Lower leg skin (tissue), 4 donors: ENCODE data around the gene BTG4. TPM values are rescaled to one million over a fixed set of nuclear protein-coding genes. Genes with fewer than 3 reads are reported as not detected.

ENCODE experiments used
- DNase-seq, 2 donors: peaks; one replicate each; pipeline ENCODE4 v3.0.0-alpha.2; 2019; ENCODE audit warnings: low spot score in 2 of 2
- H3K4me3 ChIP-seq: fragments of 200-600 bp; sonication (generic); 2 replicates; pipeline ENCODE4 v1.5.1; 2017; ENCODE audit warnings: mild to moderate bottlenecking, low read depth; ENCODE audit not compliant: poor library complexity, severe bottlenecking
- CTCF ChIP-seq, 3 donors: fragments of 450-650 bp; IDR thresholded peaks; one replicate each; pipeline ENCODE4 v1.5.1; 2016; ENCODE audit warnings: antibody characterized with exemption in 3 of 3, mild to moderate bottlenecking in 3 of 3, moderate library complexity in 2 of 3
- POLR2A ChIP-seq, 2 donors: fragments of 450-650 bp; IDR thresholded peaks; one replicate each; pipeline ENCODE4 v1.6.1; 2016 to 2017; ENCODE audit warnings: antibody characterized with exemption in 2 of 2, mild to moderate bottlenecking in 1 of 2, moderate library complexity in 1 of 2
- WGBS, 2 donors: methylation state at CpG; one replicate each; pipeline ENCODE4 v1.1.5; 2018; 5-methylcytosine and 5-hydroxymethylcytosine counted together
- intact Hi-C: fragments of 100-400 bp; cut with DNase I; formaldehyde crosslinking; loops from one replicate; pipeline ENCODE4 v1.15.0; 2023; ENCODE audit warnings: low total_unique reads
- total RNA-seq, 4 donors: library from RNA; depleted of rRNA; stranded (reverse); fragments of >200 nt; gene quantifications; one replicate each; pipeline ENCODE4 v1.1.0, GENCODE V29; 2016

The BTG4 gene
- total RNA-seq, 4 donors from 2014 or later, result not detected

- WGBS, 2 donors, result 88 to 92% methylated on average over 2 of the region's 2 CpGs
- intact Hi-C loops, result no loop called here
- H3K4me3 ChIP-seq, result no peak overlapping the region
- TF ChIP-seq CTCF (IDR thresholded peaks at IDR 0.05) (no peak), POLR2A (IDR thresholded peaks at IDR 0.05) (no peak)
- no peak for DNase-seq
These were observed 36.3 kb upstream of the BTG4 start for GRCh38 chr11:111548525-111548924.

- TF ChIP-seq POLR2A (IDR thresholded peaks at IDR 0.05) (no peak), CTCF (IDR thresholded peaks at IDR 0.05) (no peak)
- intact Hi-C loops, result no loop called here
- DNase-seq, result no peak
- WGBS, 2 donors, result 72 to 82% methylated on average over 10 of the region's 10 CpGs
- H3K4me3 ChIP-seq, result no peak overlapping the region
These were observed 30.6 kb upstream of the BTG4 start for GRCh38 chr11:111542606-111543275.

- intact Hi-C loops, result no loop called here
These were observed 29.3 kb upstream of the BTG4 start for GRCh38 chr11:111541254-111542061.

GRCh38 chr11:111540937-111541253, 28.7 kb upstream of the BTG4 start:
- peak overlapping the region; percentile 34 for H3K4me3 ChIP-seq
- no peak for DNase-seq
- intact Hi-C loops, result no loop called here
- TF ChIP-seq POLR2A (IDR thresholded peaks at IDR 0.05), result no peak
- TF ChIP-seq CTCF (IDR thresholded peaks at IDR 0.05), result no peak
- 1% methylated on average over 15 of the region's 22 CpGs for WGBS, 2 donors

More at GRCh38 chr11:111541254-111542061, 29.3 kb upstream of the BTG4 start:
- WGBS, 2 donors, result 11 to 25% methylated on average over 23 to 34 of the region's 41 CpGs
- TF ChIP-seq POLR2A (IDR thresholded peaks at IDR 0.05) (no peak), CTCF (IDR thresholded peaks at IDR 0.05) (no peak)
- H3K4me3 ChIP-seq, result peak overlapping the region; percentile 34
- DNase-seq, result peak in 1 of 2 donors; percentile 87

- intact Hi-C loops, result no loop called here
- 12 to 22% methylated on average over 19 to 26 of the region's 70 CpGs for WGBS, 2 donors
- peak within 1 kb of the TSS; percentile 34 for H3K4me3 ChIP-seq
- peak in 1 of 2 donors; percentile 88 for DNase-seq
- TF ChIP-seq POLR2A (IDR thresholded peaks at IDR 0.05), result no peak
- TF ChIP-seq CTCF (IDR thresholded peaks at IDR 0.05), result no peak
These were observed 28.1 kb upstream of the BTG4 start, which contains the start of gene LAYN for GRCh38 chr11:111540114-111540936. LAYN (plus strand) TSS chr11:111540720; CDS start chr11:111540844, 124 bp downstream.
